Measurements from ENCODE around the gene NF2. TPM values are rescaled to one million over a fixed set of nuclear protein-coding genes. Genes with fewer than 3 reads are reported as not detected.

The NF2 gene
- total and polyA plus RNA-seq, 10 of the 15 experiments (the other 5 are each of a cell fraction or from before 2014, with no cell fraction given): 2.2 to 49.8 (median 22.5) TPM

- ChIA-PET SMC1A (ENCODE audit: uncharacterized antibody, unreplicated experiment) (interaction anchor here (1.5 to 3.1 kb wide), 2 partner anchors 370 to 454 kb away, joined by 4 to 39 read pairs; no protein-coding TSS in a partner anchor), POLR2A (no interaction called here), RAD21 (ENCODE audit: unreplicated experiment) (interaction anchor here (0.9 kb wide), 1 partner anchor 370 kb away, joined by 3 read pairs; no protein-coding TSS in a partner anchor), CTCF (interaction anchor here (0.9 to 3.1 kb wide), 6 partner anchors 9 to 454 kb away, joined by 3 to 46 read pairs (median 8); no protein-coding TSS in a partner anchor)
- H2AFZ ChIP-seq (ENCODE audit: control insufficient read depth, low read depth, low read length): no peak overlapping the region
- peaks cover 0 to 6% of the 10 kb centered on the region in 2 experiments for H3K36me3 ChIP-seq (ENCODE audit: control insufficient read depth in 2 of 2, insufficient read depth in 2 of 2, low read length in 1 of 2)
- intact Hi-C loops (cut with micrococcal nuclease; ENCODE audit: unreplicated experiment) (loop anchor here (1.0 kb wide), 1 partner anchor 454 kb away; no protein-coding TSS in a partner anchor), in situ Hi-C loops (cut with MboI) (loop anchor here (5.0 kb wide), 1 partner anchor 367 kb away; no protein-coding TSS in a partner anchor)
- WGBS (ENCODE audit: insufficient coverage, insufficient replicate concordance, low lambda C conversion rate, missing lambda C conversion rate): 31% methylated on average over 2 of the region's 2 CpGs
- H3K4me1 ChIP-seq (ENCODE audit: control insufficient read depth, insufficient read depth, low read length): peaks cover 4% of the 10 kb centered on the region; the same call in 1 of the 2 replicates
- H3K4me3 ChIP-seq: no peak overlapping the region
- no peaks in the 10 kb centered on the region for H3K27me3 ChIP-seq (replicated peaks in 1 of 2; ENCODE audit: control insufficient read depth in 2 of 2, insufficient read depth in 2 of 2, low read length in 1 of 2)
- no peaks in the 10 kb centered on the region for H3K9me3 ChIP-seq (replicated peaks; ENCODE audit: control insufficient read depth, insufficient read depth, low read length)
- no peak for DNase-seq (ENCODE audit: low read depth, low spot score)
- no TSS peak for BruUV-seq (replicated peaks)
- ATAC-seq: no peak
- FAIRE-seq: no peak
- H3K4me2 ChIP-seq (ENCODE audit: control insufficient read depth, insufficient read depth): no peak overlapping the region
- no peak overlapping the region for H3K27ac ChIP-seq (ENCODE audit: control insufficient read depth, insufficient read depth)
- no peaks in the 10 kb centered on the region for H4K20me1 ChIP-seq (ENCODE audit: control insufficient read depth, insufficient read depth)
- H3K79me2 ChIP-seq (ENCODE audit: control insufficient read depth, insufficient read depth, low read length): no peaks in the 10 kb centered on the region; the same call in 1 of the 2 replicates
- TF ChIP-seq, protein P1, sequence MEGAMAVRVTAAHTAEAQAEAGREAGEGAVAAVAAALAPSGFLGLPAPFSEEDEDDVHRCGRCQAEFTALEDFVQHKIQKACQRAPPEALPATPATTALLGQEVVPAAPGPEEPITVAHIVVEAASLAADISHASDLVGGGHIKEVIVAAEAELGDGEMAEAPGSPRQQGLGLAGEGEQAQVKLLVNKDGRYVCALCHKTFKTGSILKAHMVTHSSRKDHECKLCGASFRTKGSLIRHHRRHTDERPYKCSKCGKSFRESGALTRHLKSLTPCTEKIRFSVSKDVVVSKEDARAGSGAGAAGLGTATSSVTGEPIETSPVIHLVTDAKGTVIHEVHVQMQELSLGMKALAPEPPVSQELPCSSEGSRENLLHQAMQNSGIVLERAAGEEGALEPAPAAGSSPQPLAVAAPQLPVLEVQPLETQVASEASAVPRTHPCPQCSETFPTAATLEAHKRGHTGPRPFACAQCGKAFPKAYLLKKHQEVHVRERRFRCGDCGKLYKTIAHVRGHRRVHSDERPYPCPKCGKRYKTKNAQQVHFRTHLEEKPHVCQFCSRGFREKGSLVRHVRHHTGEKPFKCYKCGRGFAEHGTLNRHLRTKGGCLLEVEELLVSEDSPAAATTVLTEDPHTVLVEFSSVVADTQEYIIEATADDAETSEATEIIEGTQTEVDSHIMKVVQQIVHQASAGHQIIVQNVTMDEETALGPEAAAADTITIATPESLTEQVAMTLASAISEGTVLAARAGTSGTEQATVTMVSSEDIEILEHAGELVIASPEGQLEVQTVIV (IDR thresholded peaks at IDR 0.05; ENCODE audit: borderline replicate concordance, partially characterized antibody): no peak
- H3K9ac ChIP-seq (ENCODE audit: control insufficient read depth, insufficient read depth, low read length): no peak overlapping the region
These were observed 31.4 kb downstream of the NF2 start for GRCh38 chr22:29634847-29635246.

Data from GM12878 (cell line).